ENCODE measurements around the gene DNAJC24.

The DNAJC24 gene

GRCh38 chr11:31474083-31474482, 104.4 kb downstream of the DNAJC24 start:
- H3K79me2 ChIP-seq, result no peaks in the 10 kb centered on the region
- no peak overlapping the region for H2AFZ ChIP-seq
- no peak overlapping the region for H3K9ac ChIP-seq
- no peaks in the 10 kb centered on the region for H3K27me3 ChIP-seq (ENCODE audit: control insufficient read depth, insufficient read depth, low read length)
- no peak overlapping the region for H3K4me3 ChIP-seq (ENCODE audit: low read depth, low read length)
- no peak overlapping the region for H3K27ac ChIP-seq
- H3K9me3 ChIP-seq (ENCODE audit: control insufficient read depth, low read length), result no peaks in the 10 kb centered on the region
- no peak for TF ChIP-seq CTCF (IDR thresholded peaks at IDR 0.05)
- H3K4me2 ChIP-seq (ENCODE audit: low read length), result no peak overlapping the region
- H3K36me3 ChIP-seq (ENCODE audit: control insufficient read depth, insufficient read depth, low read length), result no peaks in the 10 kb centered on the region
- no peaks in the 10 kb centered on the region for H3K4me1 ChIP-seq

- no peaks in the 10 kb centered on the region for H3K27me3 ChIP-seq (ENCODE audit: control insufficient read depth, insufficient read depth, low read length)
- no peak overlapping the region for H3K9ac ChIP-seq
- H3K4me3 ChIP-seq (ENCODE audit: low read depth, low read length), result no peak overlapping the region
- H3K4me1 ChIP-seq, result no peaks in the 10 kb centered on the region
- H2AFZ ChIP-seq, result no peak overlapping the region
- H3K27ac ChIP-seq, result no peak overlapping the region
- H3K79me2 ChIP-seq, result no peaks in the 10 kb centered on the region
- H3K36me3 ChIP-seq (ENCODE audit: control insufficient read depth, insufficient read depth, low read length), result no peaks in the 10 kb centered on the region
- no peak for TF ChIP-seq CTCF (IDR thresholded peaks at IDR 0.05)
- H3K4me2 ChIP-seq (ENCODE audit: low read length), result no peak overlapping the region
- no peaks in the 10 kb centered on the region for H3K9me3 ChIP-seq (ENCODE audit: control insufficient read depth, low read length)
These were observed 108.0 kb downstream of the DNAJC24 start for GRCh38 chr11:31477528-31478222.

- Histone ChIP-seq H2AFZ (no peak overlapping the region), H3K4me1 (no peaks in the 10 kb centered on the region), H3K79me2 (no peaks in the 10 kb centered on the region), H3K4me2 (ENCODE audit: low read length) (no peak overlapping the region), H3K4me3 (ENCODE audit: low read depth, low read length) (no peak overlapping the region), H3K27me3 (ENCODE audit: control insufficient read depth, insufficient read depth, low read length) (no peaks in the 10 kb centered on the region), H3K9me3 (ENCODE audit: control insufficient read depth, low read length) (no peaks in the 10 kb centered on the region), H3K9ac (no peak overlapping the region), H3K36me3 (ENCODE audit: control insufficient read depth, insufficient read depth, low read length) (no peaks in the 10 kb centered on the region), H3K27ac (no peak overlapping the region)
- TF ChIP-seq CTCF (IDR thresholded peaks at IDR 0.05), result no peak
These were observed 108.5 kb downstream of the DNAJC24 start for GRCh38 chr11:31478223-31478590.

- H3K4me1 ChIP-seq, result no peaks in the 10 kb centered on the region
- H3K9me3 ChIP-seq (ENCODE audit: control insufficient read depth, low read length), result no peaks in the 10 kb centered on the region
- H3K36me3 ChIP-seq (ENCODE audit: control insufficient read depth, insufficient read depth, low read length), result no peaks in the 10 kb centered on the region
- no peak for TF ChIP-seq CTCF (IDR thresholded peaks at IDR 0.05)
- H3K27ac ChIP-seq, result no peak overlapping the region
- no peaks in the 10 kb centered on the region for H3K27me3 ChIP-seq (ENCODE audit: control insufficient read depth, insufficient read depth, low read length)
- no peak overlapping the region for H3K4me3 ChIP-seq (ENCODE audit: low read depth, low read length)
- no peak overlapping the region for H2AFZ ChIP-seq
- no peak overlapping the region for H3K4me2 ChIP-seq (ENCODE audit: low read length)
- no peaks in the 10 kb centered on the region for H3K79me2 ChIP-seq
- H3K9ac ChIP-seq, result no peak overlapping the region
These were observed 109.4 kb downstream of the DNAJC24 start for GRCh38 chr11:31479066-31479465.

GRCh38 chr11:31480930-31481329, 111.3 kb downstream of the DNAJC24 start:
- no peak for TF ChIP-seq CTCF (IDR thresholded peaks at IDR 0.05)
- no peak overlapping the region for H3K27ac ChIP-seq

More at GRCh38 chr11:31480930-31481329, 111.3 kb downstream of the DNAJC24 start:
- H3K27me3 ChIP-seq (ENCODE audit: control insufficient read depth, insufficient read depth, low read length), result no peaks in the 10 kb centered on the region
- no peaks in the 10 kb centered on the region for H3K9me3 ChIP-seq (ENCODE audit: control insufficient read depth, low read length)
- H3K36me3 ChIP-seq (ENCODE audit: control insufficient read depth, insufficient read depth, low read length), result no peaks in the 10 kb centered on the region
- no peak overlapping the region for H3K9ac ChIP-seq
- H3K4me3 ChIP-seq (ENCODE audit: low read depth, low read length), result no peak overlapping the region
- H2AFZ ChIP-seq, result no peak overlapping the region
- no peaks in the 10 kb centered on the region for H3K4me1 ChIP-seq
- no peaks in the 10 kb centered on the region for H3K79me2 ChIP-seq
- H3K4me2 ChIP-seq (ENCODE audit: low read length), result no peak overlapping the region

Data from parathyroid adenoma (tissue), 2 donors.